Nephron (organoid): ENCODE data around the gene PHF20.
"Not testable (repeated sequence)": the region's sequence is repeated elsewhere in the genome, so short reads cannot be mapped to it uniquely, and the experiment has no call there.

Experiments
- H3K27ac Mint-ChIP-seq, 3 experiments: 2 replicates each; pipeline ENCODE4 v1.8.0; 2020; ENCODE audit warnings: mixed read lengths in 3 of 3, mild to moderate bottlenecking in 2 of 3, moderate library complexity in 1 of 3
- H3K27me3 Mint-ChIP-seq: 2 replicates; pipeline ENCODE4 v1.8.0; 2021; ENCODE audit warnings: low read depth, mild to moderate bottlenecking, moderate library complexity, mixed read lengths
- H3K36me3 Mint-ChIP-seq: 2 replicates; pipeline ENCODE4 v1.8.0; 2020; ENCODE audit warnings: low read depth, mixed read lengths
- H3K4me1 Mint-ChIP-seq: 2 replicates; pipeline ENCODE4 v1.8.0; 2020; ENCODE audit warnings: mixed read lengths
- H3K4me3 Mint-ChIP-seq, 3 experiments: 2 replicates each; pipeline ENCODE4 v1.8.0; 2020; ENCODE audit warnings: mild to moderate bottlenecking in 3 of 3, mixed read lengths in 3 of 3, moderate library complexity in 2 of 3
- H3K9me3 Mint-ChIP-seq: 2 replicates; pipeline ENCODE4 v1.8.0; 2020; ENCODE audit warnings: mixed read lengths
- CTCF ChIP-seq, 3 experiments: fragments of 200-600 bp; sonication (generic); IDR thresholded peaks; one replicate each; pipeline ENCODE4 v1.5.0; 2021; ENCODE audit warnings: antibody characterized with exemption in 3 of 3; ENCODE audit not compliant: unreplicated experiment in 3 of 3

The PHF20 gene

GRCh38 chr20:35942243-35942642 is 170.4 kb downstream of the PHF20 start:
- Mint-ChIP-seq H3K27me3 (no peaks in the 10 kb centered on the region), H3K27ac (no peak overlapping the region), H3K9me3 (no peaks in the 10 kb centered on the region), H3K36me3 (peaks cover 42% of the 10 kb centered on the region), H3K4me3 (no peak overlapping the region), H3K4me1 (no peaks in the 10 kb centered on the region)
- TF ChIP-seq CTCF (IDR thresholded peaks at IDR 0.05; ENCODE audit: unreplicated experiment in 3 of 3), result no peak

GRCh38 chr20:35947489-35947888 is 175.7 kb downstream of the PHF20 start:
- H3K27ac Mint-ChIP-seq, result no peak overlapping the region
- H3K36me3 Mint-ChIP-seq, result peaks cover 27% of the 10 kb centered on the region
- no peak for TF ChIP-seq CTCF (IDR thresholded peaks at IDR 0.05; ENCODE audit: unreplicated experiment in 3 of 3)
- H3K4me3 Mint-ChIP-seq, result no peak overlapping the region
- H3K27me3 Mint-ChIP-seq, result no peaks in the 10 kb centered on the region
- peaks cover 2% of the 10 kb centered on the region for H3K4me1 Mint-ChIP-seq
- no peaks in the 10 kb centered on the region for H3K9me3 Mint-ChIP-seq

- Mint-ChIP-seq H3K9me3 (no peaks in the 10 kb centered on the region), H3K27ac (no peak overlapping the region), H3K27me3 (no peaks in the 10 kb centered on the region), H3K4me1 (peaks cover 7% of the 10 kb centered on the region), H3K4me3 (no peak overlapping the region), H3K36me3 (peaks cover 28% of the 10 kb centered on the region)
- no peak for TF ChIP-seq CTCF (IDR thresholded peaks at IDR 0.05; ENCODE audit: unreplicated experiment in 3 of 3)
Measured at GRCh38 chr20:35947907-35948306, 176.1 kb downstream of the PHF20 start.

- Mint-ChIP-seq H3K4me1 (peaks cover 12% of the 10 kb centered on the region), H3K9me3 (no peaks in the 10 kb centered on the region), H3K36me3 (peaks cover 22% of the 10 kb centered on the region), H3K27me3 (no peaks in the 10 kb centered on the region), H3K27ac (no peak overlapping the region), H3K4me3 (no peak overlapping the region)
- TF ChIP-seq CTCF (IDR thresholded peaks at IDR 0.05; ENCODE audit: unreplicated experiment in 3 of 3), result no peak
Measured at GRCh38 chr20:35950093-35950492, 178.3 kb downstream of the PHF20 start.

GRCh38 chr20:35952080-35952479 is 180.3 kb downstream of the PHF20 start:
- H3K4me3 Mint-ChIP-seq, result peak overlapping the region; percentile 37 to 100 (median 100)
- H3K4me1 Mint-ChIP-seq, result peaks cover 12% of the 10 kb centered on the region
- peaks cover 19% of the 10 kb centered on the region for H3K36me3 Mint-ChIP-seq
- not testable (repeated sequence) for H3K9me3 Mint-ChIP-seq, H3K27me3 Mint-ChIP-seq
- H3K27ac Mint-ChIP-seq, result peak overlapping the region; percentile 97 to 99 (median 98)

GRCh38 chr20:35952480-35953386 is 180.9 kb downstream of the PHF20 start:
- no peaks in the 10 kb centered on the region for H3K27me3 Mint-ChIP-seq
- no peaks in the 10 kb centered on the region for H3K9me3 Mint-ChIP-seq
- peaks cover 12% of the 10 kb centered on the region for H3K4me1 Mint-ChIP-seq
- no peak for TF ChIP-seq CTCF (IDR thresholded peaks at IDR 0.05; ENCODE audit: unreplicated experiment in 3 of 3)
- H3K27ac Mint-ChIP-seq, result peak overlapping the region; percentile 97 to 99 (median 98)
- H3K36me3 Mint-ChIP-seq, result peaks cover 13% of the 10 kb centered on the region
- peak overlapping the region; percentile 100 for H3K4me3 Mint-ChIP-seq
